GM19023 (cell line): ENCODE results near the gene ANKRD33B.

Source experiments
- ATAC-seq: cut with Tn5 transposase; IDR thresholded peaks from one replicate; pipeline ENCODE4 v1.9.1; 2021; ENCODE audit warnings: mild to moderate bottlenecking, moderate library complexity; ENCODE audit not compliant: unreplicated experiment

Gene ANKRD33B

GRCh38 chr5:10671041-10672008, 107.5 kb downstream of the ANKRD33B start:
- no peak for ATAC-seq

- no peak for ATAC-seq
These were observed 108.5 kb downstream of the ANKRD33B start for GRCh38 chr5:10672146-10673016.

GRCh38 chr5:10673017-10673389, 109.1 kb downstream of the ANKRD33B start:
- no peak for ATAC-seq

GRCh38 chr5:10673407-10673806, 109.5 kb downstream of the ANKRD33B start:
- ATAC-seq: no peak

GRCh38 chr5:10674096-10674495, 110.2 kb downstream of the ANKRD33B start:
- ATAC-seq: no peak

GRCh38 chr5:10674582-10674981, 110.7 kb downstream of the ANKRD33B start:
- no peak for ATAC-seq

- ATAC-seq: no peak
These were observed 111.4 kb downstream of the ANKRD33B start for GRCh38 chr5:10675177-10675700.

- no peak for ATAC-seq
These were observed 112.4 kb downstream of the ANKRD33B start for GRCh38 chr5:10676224-10676623.

- no peak for ATAC-seq
These were observed 113.1 kb downstream of the ANKRD33B start for GRCh38 chr5:10676946-10677345.

GRCh38 chr5:10677533-10677932, 113.7 kb downstream of the ANKRD33B start:
- ATAC-seq: no peak

GRCh38 chr5:10678244-10678643, 114.4 kb downstream of the ANKRD33B start:
- no peak for ATAC-seq

GRCh38 chr5:10679336-10679988, 115.6 kb downstream of the ANKRD33B start:
- no peak for ATAC-seq

GRCh38 chr5:10680876-10681481, 117.1 kb downstream of the ANKRD33B start:
- ATAC-seq: no peak

- no peak for ATAC-seq
These were observed 118.1 kb downstream of the ANKRD33B start for GRCh38 chr5:10681731-10682679.

GRCh38 chr5:10682801-10683525, 119.1 kb downstream of the ANKRD33B start:
- no peak for ATAC-seq

GRCh38 chr5:10684303-10685086, 120.6 kb downstream of the ANKRD33B start:
- ATAC-seq: peak; percentile 65

GRCh38 chr5:10685115-10685521, 121.2 kb downstream of the ANKRD33B start:
- peak; percentile 74 for ATAC-seq

GRCh38 chr5:10686890-10687289, 123.0 kb downstream of the ANKRD33B start:
- ATAC-seq: no peak
